ENCODE results near the gene SMARCC1.
A peak's percentile ranks its signal among the peaks of the same experiment; 100 is the strongest.

SMARCC1 gene

GRCh38 chr3:47636225-47636624, 145.5 kb downstream of the SMARCC1 start:
- no peak for DNase-seq (ENCODE audit: low spot score)
- FAIRE-seq = no peak

- FAIRE-seq (no peak), DNase-seq (ENCODE audit: low spot score) (no peak)
Observed at GRCh38 chr3:47635536-47635935, 146.2 kb downstream of the SMARCC1 start.

DNA sequence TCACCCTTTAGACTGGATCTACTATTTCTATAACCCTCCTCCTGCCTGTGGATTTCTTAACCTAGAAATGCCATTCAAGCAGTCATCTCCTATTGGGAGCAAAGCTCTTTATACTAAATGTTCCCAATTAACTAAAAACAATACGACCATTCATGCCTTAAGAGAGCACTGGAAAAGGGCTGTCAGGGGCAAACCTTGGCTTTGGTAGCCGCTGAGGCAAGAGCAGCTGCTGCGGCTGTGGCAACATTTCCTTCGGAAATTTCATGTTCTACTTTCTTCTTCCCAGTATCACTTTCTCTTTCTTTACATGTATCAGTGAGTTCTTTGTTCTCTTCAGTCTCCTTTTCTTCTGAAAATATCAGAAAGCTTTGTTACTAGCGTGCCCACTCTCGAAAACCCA, 146.7 kb downstream of the SMARCC1 start:
- DNase-seq (ENCODE audit: low spot score) = no peak

DNA sequence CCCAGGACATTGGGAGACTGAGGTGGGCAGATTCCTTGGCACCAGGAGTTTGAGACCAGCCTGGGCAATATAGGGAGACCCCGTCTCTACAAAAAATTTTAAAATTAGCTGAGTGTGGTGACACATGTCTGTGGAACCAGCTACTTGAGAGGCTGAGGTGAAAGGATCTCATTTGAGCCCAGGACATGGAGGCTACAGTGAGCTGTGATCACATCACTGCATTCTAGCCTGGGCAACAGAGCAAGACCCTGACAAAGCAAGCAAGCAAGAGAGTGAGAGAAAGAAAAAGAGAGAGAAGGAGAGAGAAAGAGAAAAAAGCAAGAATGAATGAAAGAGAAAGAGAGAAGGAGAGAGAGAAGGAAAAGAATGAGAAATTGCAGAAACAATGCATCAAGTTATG, 150.9 kb downstream of the SMARCC1 start:
- no peak for FAIRE-seq
- DNase-seq (ENCODE audit: low spot score) = no peak

More for the DNA sequence above, 146.7 kb downstream of the SMARCC1 start:
- FAIRE-seq = no peak

DNA sequence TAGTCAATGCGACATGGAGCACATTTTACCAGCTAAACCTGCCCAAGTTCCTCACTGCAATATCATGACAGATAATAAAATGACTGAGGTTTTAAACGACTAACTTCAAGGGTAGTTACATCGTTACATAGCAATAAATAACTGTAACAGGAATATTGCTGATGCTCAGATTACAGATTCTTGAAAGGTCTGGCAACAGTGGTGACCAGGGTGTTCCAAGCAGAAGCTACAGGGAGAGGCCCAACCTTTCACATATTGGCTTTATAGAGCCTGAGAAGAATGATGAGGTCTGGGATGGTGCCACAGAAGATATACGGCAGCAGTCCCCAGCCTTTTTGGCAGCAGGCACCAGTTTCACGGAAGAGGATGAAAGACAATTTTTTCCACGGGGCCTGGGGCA, 151.9 kb downstream of the SMARCC1 start:
- DNase-seq (ENCODE audit: low spot score) (no peak), FAIRE-seq (no peak)

- no peak for DNase-seq (ENCODE audit: low spot score)
- FAIRE-seq = no peak
Observed at GRCh38 chr3:47628426-47628825, 153.3 kb downstream of the SMARCC1 start.

- FAIRE-seq (no peak), DNase-seq (ENCODE audit: low spot score) (no peak)
Observed at GRCh38 chr3:47622671-47623461, 158.8 kb downstream of the SMARCC1 start.

DNA sequence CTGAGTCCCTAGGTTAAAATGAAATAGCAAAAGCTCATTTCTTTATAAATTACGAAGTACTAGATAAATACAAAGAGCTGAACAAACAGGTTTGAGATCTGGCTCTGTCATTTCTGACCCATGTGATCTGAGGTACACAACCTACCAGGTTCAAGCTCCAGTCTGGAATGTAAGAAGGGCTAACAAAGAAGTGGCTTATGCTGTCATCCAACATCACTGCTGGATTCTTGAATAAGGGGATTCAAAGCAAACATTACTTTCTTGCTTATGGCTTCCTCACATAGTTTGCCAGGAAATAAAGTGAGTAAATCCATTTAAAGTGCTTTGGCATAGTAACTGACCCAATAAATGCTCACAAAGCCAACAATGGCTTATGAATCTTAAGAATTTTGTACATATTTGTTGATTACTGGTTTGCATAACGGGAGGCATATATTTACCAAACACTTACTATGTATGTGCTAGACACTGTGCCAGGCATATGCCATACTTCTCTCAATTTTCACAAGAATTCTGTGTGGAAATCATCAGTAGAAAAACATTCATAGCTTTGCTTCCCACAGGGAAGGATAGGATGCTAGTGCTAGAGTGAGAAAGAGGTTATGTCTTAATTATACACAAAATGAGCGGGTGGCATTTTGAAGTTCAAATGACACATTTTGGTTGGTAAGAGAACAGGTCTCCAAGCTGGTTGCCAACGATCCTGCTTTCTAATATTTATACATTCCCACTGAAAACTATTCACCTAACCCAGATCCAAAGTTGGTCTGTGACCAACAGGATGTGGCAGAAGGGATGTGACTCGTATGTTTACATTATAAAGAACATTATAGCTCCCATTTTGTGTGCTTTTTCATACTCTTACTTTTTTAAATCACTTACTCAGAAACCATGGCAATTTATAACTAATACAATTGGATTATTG, 164.3 kb downstream of the SMARCC1 start:
- FAIRE-seq (no peak), DNase-seq (ENCODE audit: low spot score) (no peak)

GRCh38 chr3:47614788-47615187, 166.9 kb downstream of the SMARCC1 start:
- DNase-seq (ENCODE audit: low spot score) (no peak), FAIRE-seq (no peak)

GRCh38 chr3:47613722-47614121, 168.0 kb downstream of the SMARCC1 start:
- DNase-seq (ENCODE audit: low spot score) (no peak), FAIRE-seq (no peak)

DNA sequence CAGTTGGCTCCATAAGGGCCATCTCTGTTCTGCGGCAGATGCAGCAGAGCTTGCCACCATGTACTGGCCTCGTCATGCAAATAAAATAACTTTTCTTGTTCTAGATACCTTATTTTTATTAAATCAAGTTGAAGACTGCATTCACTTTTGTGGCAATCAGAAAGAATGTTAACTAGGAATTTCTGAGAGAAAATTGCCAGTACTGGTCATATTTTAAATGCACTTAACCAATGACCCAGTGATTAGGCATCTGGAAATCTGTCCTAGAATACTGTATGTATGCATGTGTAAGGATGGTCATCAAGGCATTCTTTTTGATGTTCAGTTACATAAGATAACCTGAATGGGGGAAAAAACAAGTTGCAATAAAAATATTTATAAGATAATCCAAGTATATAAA, 168.8 kb downstream of the SMARCC1 start:
- FAIRE-seq = no peak

DNA sequence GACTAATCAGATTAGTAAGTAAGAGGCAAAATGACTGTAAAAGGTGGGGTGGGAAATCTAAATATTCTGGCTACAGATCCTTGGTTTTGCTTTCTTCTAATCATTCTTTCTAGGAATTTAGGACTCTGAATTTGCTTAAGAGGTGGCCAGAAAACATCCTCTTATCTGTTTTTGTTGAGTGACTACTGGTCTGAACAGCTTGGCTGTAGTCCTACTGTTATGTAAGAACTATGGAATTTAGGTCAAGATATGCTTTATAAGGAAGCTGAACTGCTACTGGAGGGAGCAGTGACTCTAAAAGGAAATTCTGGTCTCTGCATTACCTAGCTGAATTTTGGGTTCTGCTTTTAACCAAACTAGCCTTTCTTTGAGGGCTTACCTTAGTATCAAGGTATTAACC, 169.5 kb downstream of the SMARCC1 start:
- peak; percentile 37 for DNase-seq (ENCODE audit: low spot score)

More for the DNA sequence above, 168.8 kb downstream of the SMARCC1 start:
- DNase-seq (ENCODE audit: low spot score) = no peak

GRCh38 chr3:47611576-47611975, 170.1 kb downstream of the SMARCC1 start:
- no peak for DNase-seq (ENCODE audit: low spot score)
- FAIRE-seq = no peak

More for the DNA sequence above, 169.5 kb downstream of the SMARCC1 start:
- FAIRE-seq = no peak

DNA sequence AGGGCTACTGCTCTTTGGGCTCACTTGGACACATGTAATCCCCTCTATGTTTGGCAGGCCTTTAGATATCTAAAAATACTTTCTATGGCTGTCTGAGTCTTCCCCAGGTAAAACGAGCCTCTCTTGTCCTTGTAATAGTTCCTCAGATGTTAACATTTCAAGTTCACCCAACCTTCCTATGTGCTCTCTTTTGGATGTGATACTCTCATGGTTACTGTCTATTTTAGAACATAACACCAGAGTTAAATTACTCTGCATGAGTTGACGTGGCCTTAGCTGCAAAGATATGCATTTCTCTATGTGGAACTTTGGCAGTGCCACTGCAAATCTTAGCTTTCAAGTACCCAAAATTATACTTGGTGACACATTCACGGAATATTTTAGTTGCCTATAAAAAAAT, 171.1 kb downstream of the SMARCC1 start:
- DNase-seq (ENCODE audit: low spot score) = no peak
- no peak for FAIRE-seq

DNA sequence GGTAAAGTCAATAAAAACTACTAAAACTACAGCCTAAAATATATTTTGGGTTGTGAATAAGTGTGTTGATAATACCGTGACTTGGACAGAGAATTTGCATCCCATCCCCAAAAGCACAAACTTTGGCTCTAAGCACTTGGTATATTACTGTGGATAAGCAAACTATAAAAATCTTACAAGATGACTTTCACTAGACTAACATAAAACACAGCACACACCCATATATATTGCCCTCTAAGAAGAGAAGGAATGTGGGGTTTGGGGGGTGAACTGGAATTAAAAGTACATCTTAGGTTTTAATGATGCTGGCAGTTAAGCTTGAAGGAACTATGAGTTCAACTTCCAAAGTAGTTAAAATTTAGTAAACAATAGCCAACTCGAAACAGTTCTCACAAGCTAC, 174.4 kb downstream of the SMARCC1 start:
- FAIRE-seq = no peak
- DNase-seq (ENCODE audit: low spot score) = no peak

- no peak for FAIRE-seq
Observed at GRCh38 chr3:47606165-47606564, 175.5 kb downstream of the SMARCC1 start.

GRCh38 chr3:47605652-47606051, 176.0 kb downstream of the SMARCC1 start:
- peak; percentile 59 for FAIRE-seq
- DNase-seq (ENCODE audit: low spot score) = peak; percentile 66

More at GRCh38 chr3:47606165-47606564, 175.5 kb downstream of the SMARCC1 start:
- no peak for DNase-seq (ENCODE audit: low spot score)

DNA sequence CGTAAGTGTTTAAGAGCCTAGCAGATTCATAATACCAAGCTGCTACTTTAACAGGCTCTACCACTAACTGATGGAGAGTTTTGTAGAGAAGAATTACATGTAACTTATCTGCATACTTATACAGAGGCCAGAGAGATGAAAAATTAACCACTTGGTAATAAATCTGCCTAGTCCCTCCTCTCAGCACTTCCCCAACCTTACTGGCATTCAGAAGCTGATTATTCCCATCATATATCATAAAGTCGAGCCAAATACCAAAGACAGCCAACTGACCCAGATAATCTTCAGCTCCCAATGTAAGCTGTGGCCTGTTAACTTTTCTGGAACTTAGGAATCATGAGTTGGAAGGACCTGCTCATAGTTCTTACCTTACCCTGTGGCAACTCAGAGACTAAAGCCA, 177.5 kb downstream of the SMARCC1 start:
- no peak for DNase-seq (ENCODE audit: low spot score)
- no peak for FAIRE-seq

DNA sequence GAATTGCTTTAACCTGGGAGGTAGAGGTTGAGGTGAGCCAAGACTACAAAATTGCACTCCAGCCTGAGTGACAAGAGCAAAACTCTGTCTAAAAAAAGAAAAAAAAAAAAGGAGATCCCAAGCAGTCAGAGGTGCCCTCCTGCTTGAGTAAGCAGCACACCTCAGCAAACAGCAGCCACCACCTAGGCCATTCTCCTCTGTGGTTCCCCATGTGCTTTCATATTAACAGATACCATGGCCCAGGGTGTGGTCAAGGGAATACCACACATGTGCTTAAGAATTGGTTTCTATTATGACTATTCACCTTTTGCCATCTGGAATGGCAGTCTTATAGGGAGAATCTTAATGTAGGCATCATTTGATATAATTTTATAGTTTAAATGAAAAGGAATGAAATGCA, 178.4 kb downstream of the SMARCC1 start:
- FAIRE-seq (no peak), DNase-seq (ENCODE audit: low spot score) (no peak)

DNA sequence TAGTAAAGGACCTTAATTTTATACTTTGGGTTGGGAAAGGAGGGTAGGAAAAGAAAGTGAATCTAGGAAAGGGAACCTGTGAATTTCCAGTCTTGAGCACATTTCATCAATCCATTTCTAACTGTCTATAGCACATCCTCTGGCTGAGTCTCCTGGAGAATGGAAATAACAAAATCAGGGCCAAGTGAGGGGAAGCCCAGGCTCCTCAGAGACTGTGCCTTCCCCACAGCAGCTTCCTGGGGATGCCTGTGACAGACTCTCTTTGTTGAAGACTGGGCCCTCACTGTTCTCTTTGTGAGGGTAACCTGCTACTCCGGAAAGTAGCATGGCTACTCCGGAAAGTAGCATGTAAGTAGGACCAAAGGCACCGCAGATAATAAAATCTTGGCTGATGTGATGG, 180.4 kb downstream of the SMARCC1 start:
- DNase-seq (ENCODE audit: low spot score) (no peak), FAIRE-seq (no peak)

- FAIRE-seq = no peak
- DNase-seq (ENCODE audit: low spot score) = no peak
Observed at GRCh38 chr3:47594792-47595191, 186.9 kb downstream of the SMARCC1 start.

DNA sequence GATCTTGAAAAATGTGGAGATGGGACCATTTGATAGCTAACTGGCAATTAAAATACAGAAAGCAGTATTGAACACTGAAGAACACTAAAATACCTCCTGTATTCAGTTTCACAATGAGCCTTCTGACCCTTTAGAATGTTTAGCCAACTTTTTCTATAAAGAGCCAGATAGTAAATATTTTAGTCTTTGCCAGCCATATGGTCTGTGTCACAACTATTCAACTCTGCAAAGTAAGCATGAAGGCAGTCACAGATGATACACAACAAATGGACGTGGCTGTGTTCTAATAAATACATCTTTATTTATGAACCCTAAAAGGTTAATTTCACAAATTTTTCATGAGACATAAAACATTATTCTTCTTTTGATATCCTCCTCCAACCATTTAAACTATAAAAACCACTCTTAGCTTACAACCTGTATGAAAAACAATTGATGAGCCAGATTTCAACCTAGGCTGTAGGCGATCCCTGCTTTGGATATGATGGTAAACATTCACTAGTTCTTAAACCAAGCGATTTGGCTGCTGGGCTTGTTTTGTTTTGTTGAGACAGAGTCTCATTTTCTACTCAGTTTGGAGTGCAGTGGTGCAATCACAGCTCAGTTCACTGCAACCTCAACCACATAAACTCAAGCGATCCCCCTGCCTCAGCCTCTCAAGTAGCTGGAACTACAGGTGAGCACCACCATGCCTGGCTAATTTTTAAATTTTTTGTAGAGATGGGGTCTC, 189.5 kb downstream of the SMARCC1 start:
- FAIRE-seq = no peak
- no peak for DNase-seq (ENCODE audit: low spot score)
